Left forelimb (tissue), 1 donor: Measurements from ENCODE around the gene RNF103.
A peak's percentile ranks its signal among the peaks of the same experiment; 100 is the strongest.

Experiments
- DNase-seq: peaks from one replicate; pipeline ENCODE4 v3.0.0-alpha.2; 2018; ENCODE audit warnings: low spot score

The RNF103 gene

GRCh38 chr2:86566158-86566820 is 57.4 kb downstream of the RNF103 start:
- no peak for DNase-seq

DNA sequence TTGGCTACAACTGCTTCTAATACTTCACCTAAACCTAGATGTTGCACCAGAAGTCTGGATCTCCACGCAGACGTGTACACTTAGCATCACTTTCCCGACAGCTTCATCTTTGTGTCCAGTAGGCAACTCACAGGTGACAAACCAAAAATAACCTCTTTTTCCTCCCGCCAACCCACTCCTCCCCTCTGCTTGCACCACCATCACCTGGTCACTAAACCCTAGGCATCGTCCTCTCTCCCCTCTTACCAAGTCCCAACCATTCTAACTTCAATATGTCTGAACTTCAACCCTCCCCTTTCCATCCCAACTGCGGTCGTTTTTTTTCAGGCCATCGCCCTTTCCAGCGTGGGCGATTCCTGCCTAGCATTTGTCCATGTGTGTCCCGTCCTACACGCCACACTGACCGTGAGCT is 60.0 kb downstream of the RNF103 start:
- DNase-seq = no peak

- peak; percentile 97 for DNase-seq
Observed at GRCh38 chr2:86562922-86563649, 60.6 kb downstream of the RNF103 start, which contains the start of gene CHMP3. TSS of gene CHMP3 (minus strand) at chr2:86563443. CDS start at chr2:86563348, 95 bp downstream.

- no peak for DNase-seq
Observed at GRCh38 chr2:86562485-86562921, 61.2 kb downstream of the RNF103 start.

GRCh38 chr2:86557836-86558235 is 65.8 kb downstream of the RNF103 start:
- no peak for DNase-seq

DNA sequence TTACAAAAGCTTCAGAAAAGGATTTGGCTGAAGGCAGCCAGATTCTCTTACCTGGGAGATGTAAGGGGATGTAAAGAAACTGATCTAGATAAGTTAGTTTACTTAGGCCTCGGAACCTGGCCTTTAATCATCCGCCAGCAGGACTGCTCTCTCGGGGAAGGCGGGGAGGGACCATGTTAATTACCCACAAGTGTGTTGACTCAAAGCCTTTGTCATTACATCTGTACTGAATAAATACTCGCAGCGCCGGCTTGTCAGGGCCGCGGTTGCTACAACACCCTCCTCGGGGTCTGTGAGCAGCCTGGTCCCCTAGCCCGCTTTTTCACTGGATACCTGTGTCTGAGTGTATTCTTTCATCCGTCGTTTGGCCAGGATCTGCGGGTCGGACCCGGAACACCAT is 67.2 kb downstream of the RNF103 start:
- no peak for DNase-seq
